ENCODE results near the gene CNOT6.
"Not testable (repeated sequence)": the region's sequence is repeated elsewhere in the genome, so short reads cannot be mapped to it uniquely, and the experiment has no call there.

The CNOT6 gene

GRCh38 chr5:180461303-180461702 lies 32.9 kb upstream of the CNOT6 start:
- no peak for DNase-seq (ENCODE audit: extremely low spot score)
- POLR2A ChIA-PET = no interaction called here
- CTCF ChIA-PET = interaction anchor here (0.8 to 5.1 kb wide), 2 partner anchors 8 to 11 kb away, joined by 4 to 31 read pairs; no protein-coding TSS in a partner anchor
- no peak for TF ChIP-seq CTCF (IDR thresholded peaks at IDR 0.05; ENCODE audit: control extremely low read depth, extremely low read depth, low read depth, missing control alignments)

- ChIA-PET POLR2A (no interaction called here), CTCF (interaction anchor here (5.1 kb wide), 1 partner anchor 9 kb away, joined by 31 read pairs; no protein-coding TSS in a partner anchor)
- no peak for TF ChIP-seq CTCF (IDR thresholded peaks at IDR 0.05; ENCODE audit: control extremely low read depth, extremely low read depth, low read depth, missing control alignments)
- DNase-seq (ENCODE audit: extremely low spot score) = no peak
Observed at GRCh38 chr5:180463216-180463900, 30.8 kb upstream of the CNOT6 start.

- POLR2A ChIA-PET = no interaction called here
- TF ChIP-seq CTCF (IDR thresholded peaks at IDR 0.05; ENCODE audit: control extremely low read depth, extremely low read depth, low read depth, missing control alignments) = no peak
- CTCF ChIA-PET = interaction anchor here (0.6 to 5.1 kb wide), 2 partner anchors 8 to 85 kb away, joined by 3 to 31 read pairs; no protein-coding TSS in a partner anchor
- DNase-seq (ENCODE audit: extremely low spot score) = no peak
Observed at GRCh38 chr5:180463916-180464602, 30.1 kb upstream of the CNOT6 start.

- ChIA-PET CTCF (interaction anchor here (0.6 to 5.1 kb wide), 2 partner anchors 8 to 85 kb away, joined by 3 to 31 read pairs; no protein-coding TSS in a partner anchor), POLR2A (interaction anchor here (0.5 kb wide), 1 partner anchor 27 kb away, joined by 5 read pairs; no protein-coding TSS in a partner anchor)
- no peak for TF ChIP-seq CTCF (IDR thresholded peaks at IDR 0.05; ENCODE audit: control extremely low read depth, extremely low read depth, low read depth, missing control alignments)
- no peak for DNase-seq (ENCODE audit: extremely low spot score)
Observed at GRCh38 chr5:180464603-180464970, 29.6 kb upstream of the CNOT6 start.

- ChIA-PET POLR2A (interaction anchor here (0.5 kb wide), 1 partner anchor 27 kb away, joined by 5 read pairs; no protein-coding TSS in a partner anchor), CTCF (interaction anchor here (0.6 to 1.3 kb wide), 2 partner anchors 86 to 171 kb away, joined by 3 read pairs; no protein-coding TSS in a partner anchor)
- not testable (repeated sequence) for DNase-seq (ENCODE audit: extremely low spot score)
Observed at GRCh38 chr5:180465052-180465451, 29.1 kb upstream of the CNOT6 start.

GRCh38 chr5:180466316-180466715 lies 27.9 kb upstream of the CNOT6 start:
- POLR2A ChIA-PET = no interaction called here
- TF ChIP-seq CTCF (IDR thresholded peaks at IDR 0.05; ENCODE audit: control extremely low read depth, extremely low read depth, low read depth, missing control alignments) = no peak
- CTCF ChIA-PET = interaction anchor here (1.3 to 3.9 kb wide), 2 partner anchors 172 to 173 kb away, joined by 3 to 26 read pairs; no protein-coding TSS in a partner anchor
- DNase-seq (ENCODE audit: extremely low spot score) = no peak
